Fibroblast of pulmonary artery (primary cell): Measurements from ENCODE around the gene C1orf116.
"Not testable (repeated sequence)": the region's sequence is repeated elsewhere in the genome, so short reads cannot be mapped to it uniquely, and the experiment has no call there.

ENCODE experiments used
- DNase-seq: peaks from one replicate; pipeline ENCODE4 v3.0.0-alpha.2; 2010; ENCODE audit warnings: low read depth
- H3K4me3 ChIP-seq: replicated peaks from 2 replicates; pipeline ENCODE4 v1.5.1; 2011; ENCODE audit warnings: low read depth, mild to moderate bottlenecking, control low read depth, low read length, moderate library complexity
- TF ChIP-seq, protein P1 (sequence below): IDR thresholded peaks from 2 replicates; pipeline ENCODE4 v1.5.1; 2011; ENCODE audit warnings: mild to moderate bottlenecking, control low read depth, low read length, inconsistent platforms; ENCODE audit errors: missing control alignments

Gene C1orf116

DNA sequence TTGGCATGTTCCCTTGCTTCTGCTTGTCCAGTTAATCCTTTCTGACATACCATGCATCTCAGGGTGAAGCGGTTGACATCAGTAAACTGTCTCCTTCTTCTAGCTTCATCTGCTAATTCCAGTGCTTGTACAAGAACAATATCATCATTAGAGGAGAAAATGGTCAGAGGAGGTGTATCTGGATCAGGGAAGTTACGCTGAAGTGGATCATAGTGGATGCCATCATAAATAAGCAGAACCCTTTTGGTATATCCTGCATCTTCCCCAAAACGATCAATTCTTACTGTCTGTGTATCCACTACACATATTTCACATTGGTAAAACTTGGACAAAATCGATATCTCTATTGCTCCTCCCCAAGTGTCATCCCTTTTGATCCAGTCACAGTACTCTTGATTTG lies 16.5 kb upstream of the C1orf116 start:
- H3K4me3 ChIP-seq = no peak overlapping the region
- DNase-seq = no peak
- TF ChIP-seq, protein P1, sequence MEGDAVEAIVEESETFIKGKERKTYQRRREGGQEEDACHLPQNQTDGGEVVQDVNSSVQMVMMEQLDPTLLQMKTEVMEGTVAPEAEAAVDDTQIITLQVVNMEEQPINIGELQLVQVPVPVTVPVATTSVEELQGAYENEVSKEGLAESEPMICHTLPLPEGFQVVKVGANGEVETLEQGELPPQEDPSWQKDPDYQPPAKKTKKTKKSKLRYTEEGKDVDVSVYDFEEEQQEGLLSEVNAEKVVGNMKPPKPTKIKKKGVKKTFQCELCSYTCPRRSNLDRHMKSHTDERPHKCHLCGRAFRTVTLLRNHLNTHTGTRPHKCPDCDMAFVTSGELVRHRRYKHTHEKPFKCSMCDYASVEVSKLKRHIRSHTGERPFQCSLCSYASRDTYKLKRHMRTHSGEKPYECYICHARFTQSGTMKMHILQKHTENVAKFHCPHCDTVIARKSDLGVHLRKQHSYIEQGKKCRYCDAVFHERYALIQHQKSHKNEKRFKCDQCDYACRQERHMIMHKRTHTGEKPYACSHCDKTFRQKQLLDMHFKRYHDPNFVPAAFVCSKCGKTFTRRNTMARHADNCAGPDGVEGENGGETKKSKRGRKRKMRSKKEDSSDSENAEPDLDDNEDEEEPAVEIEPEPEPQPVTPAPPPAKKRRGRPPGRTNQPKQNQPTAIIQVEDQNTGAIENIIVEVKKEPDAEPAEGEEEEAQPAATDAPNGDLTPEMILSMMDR = no peak

DNA sequence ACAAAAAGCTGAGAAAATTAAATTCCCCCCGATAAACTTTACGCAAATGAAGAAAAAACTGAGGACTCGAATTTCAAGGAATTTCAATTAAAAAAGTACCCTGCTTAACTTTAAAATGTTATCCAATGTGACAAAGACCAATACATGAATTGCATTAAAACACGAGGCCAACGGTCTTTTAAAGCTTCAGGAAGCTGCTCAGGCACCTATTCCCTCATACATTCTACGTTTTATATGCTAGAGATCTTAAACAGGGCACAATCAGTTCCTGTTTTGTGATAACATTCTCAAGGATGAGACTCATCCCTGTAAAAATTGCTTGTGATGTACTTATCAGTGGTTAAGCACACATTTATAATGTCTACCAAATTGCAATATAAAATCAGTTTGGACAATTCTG lies 15.5 kb upstream of the C1orf116 start:
- TF ChIP-seq, protein P1 = no peak

DNA sequence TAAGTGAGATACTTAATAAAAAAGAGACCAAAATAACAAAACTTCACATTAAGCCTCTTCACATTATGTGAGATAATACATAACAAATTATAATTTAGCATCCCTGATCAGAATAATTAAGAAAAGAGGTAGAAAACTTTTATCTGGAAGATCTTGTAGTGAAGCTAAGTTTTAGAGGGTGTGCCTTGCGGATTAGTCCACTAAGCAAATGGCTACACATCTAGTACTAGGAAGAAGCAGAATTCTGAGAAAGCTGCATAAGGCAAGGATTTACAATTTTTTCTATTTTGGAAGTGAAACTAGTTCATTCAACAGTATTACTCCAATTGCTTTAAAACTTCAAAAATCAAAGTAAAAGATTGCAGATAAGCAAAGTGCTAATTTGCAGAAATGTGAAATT lies 14.9 kb upstream of the C1orf116 start:
- no peak for DNase-seq
- TF ChIP-seq, protein P1 = no peak
- H3K4me3 ChIP-seq = no peak overlapping the region

More for the DNA sequence above, 15.5 kb upstream of the C1orf116 start:
- DNase-seq = no peak
- no peak overlapping the region for H3K4me3 ChIP-seq

DNA sequence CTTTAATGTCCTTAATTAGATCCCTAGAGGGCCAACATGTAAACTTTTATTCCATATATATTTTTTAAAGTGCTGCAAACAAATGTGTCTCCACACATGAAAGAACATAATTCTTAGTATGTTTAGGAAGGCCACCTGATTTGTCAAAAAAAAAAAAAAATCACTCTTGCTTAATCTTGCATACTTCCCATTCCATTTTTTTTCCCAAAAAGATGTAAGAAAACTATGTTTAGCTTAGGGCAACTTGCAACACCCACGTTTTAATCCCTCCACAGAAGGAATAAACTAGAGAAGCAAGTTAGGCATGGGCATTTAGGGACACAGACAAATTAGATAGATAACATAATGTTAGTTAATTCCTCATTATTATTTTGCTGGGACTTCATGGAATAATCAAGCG lies 12.9 kb upstream of the C1orf116 start:
- DNase-seq = no peak
- TF ChIP-seq, protein P1 = no peak
- H3K4me3 ChIP-seq = no peak overlapping the region

DNA sequence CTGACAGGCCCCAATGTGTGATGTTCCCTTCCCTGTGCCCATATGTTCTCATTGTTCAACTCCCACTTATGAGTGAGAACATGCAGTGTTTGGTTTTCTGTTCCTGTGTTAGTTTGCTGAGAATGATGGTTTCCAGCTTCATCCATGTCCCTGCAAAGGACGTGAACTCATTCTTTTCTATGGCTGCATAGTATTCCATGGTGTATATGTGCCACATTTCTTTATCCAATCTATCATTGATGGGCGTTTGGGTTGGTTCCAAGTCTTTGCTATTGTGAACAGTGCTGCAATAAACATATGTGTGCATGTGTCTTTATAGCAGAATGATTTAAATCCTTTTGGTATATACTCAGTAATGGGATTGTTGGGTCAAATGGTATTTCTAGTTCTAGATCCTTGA lies 8.8 kb upstream of the C1orf116 start:
- H3K4me3 ChIP-seq, DNase-seq: not testable (repeated sequence)

DNA sequence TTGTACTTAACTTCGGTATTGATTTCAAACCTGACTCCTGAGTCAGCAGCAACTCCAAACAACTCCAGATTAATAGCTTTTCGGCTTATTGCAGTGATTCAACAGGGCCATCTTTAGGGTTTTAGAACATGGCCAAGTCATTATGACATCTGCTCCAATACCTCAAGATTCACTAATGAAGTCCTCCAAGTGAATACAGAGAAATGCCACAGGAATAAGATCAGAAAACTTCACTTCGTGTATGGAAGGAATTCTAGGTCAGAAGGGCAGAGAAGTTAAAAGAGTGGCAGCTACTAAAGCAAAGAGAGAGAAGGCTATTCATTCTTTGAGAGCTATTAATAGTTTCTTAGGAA lies 7.6 kb upstream of the C1orf116 start:
- H3K4me3 ChIP-seq = no peak overlapping the region
- TF ChIP-seq, protein P1 = no peak
- no peak for DNase-seq

DNA sequence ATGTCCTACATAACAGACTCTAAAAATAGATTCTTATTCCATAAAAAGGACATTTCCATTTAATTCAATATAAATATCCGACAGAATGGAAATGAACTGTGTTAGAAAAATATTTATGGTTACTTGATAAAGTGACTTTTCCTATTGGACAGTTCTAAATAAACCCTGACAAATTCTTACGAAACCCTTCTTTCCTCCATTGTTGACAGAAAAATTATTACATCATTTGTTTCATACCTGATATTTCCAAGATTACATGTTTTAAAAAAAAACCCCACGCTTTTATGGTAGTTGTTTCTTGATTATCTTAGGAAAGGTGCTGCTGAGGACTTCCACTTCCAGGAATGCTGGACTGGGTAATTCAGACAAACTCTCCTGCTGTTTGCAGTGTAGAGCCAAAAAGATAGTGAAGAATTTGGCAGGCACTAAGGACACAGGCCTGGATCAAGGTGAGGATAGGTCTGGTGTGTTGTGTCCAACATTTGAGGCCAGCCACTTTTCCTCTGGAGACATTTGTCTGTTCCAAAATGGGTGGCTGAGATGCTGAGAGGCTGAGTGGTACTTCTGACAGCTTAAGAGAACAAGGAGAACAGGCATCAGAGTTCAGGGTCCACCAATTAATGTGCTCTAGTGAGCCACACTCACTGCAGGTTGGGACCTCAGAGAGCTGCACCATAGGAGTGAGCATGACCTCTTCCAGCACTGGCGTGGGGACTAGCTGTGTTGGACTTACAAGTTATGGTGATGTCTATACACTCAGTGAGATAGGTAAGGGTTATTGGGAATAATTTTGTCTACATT lies 7.0 kb upstream of the C1orf116 start:
- no peak overlapping the region for H3K4me3 ChIP-seq
- DNase-seq = no peak
- TF ChIP-seq, protein P1 = no peak
